Ascending aorta (tissue), 2 donors: ENCODE data around the gene NUP93. TPM values are rescaled to one million over a fixed set of nuclear protein-coding genes. Genes with fewer than 3 reads are reported as not detected.

ENCODE experiments used
- DNase-seq, 2 donors: peaks; one replicate each; pipeline ENCODE4 v3.0.0-alpha.2; 2019; ENCODE audit warnings: low spot score in 2 of 2
- H3K27ac ChIP-seq, 2 donors: fragments of 200-600 bp; sonication (generic); one replicate each; pipeline ENCODE4 v1.5.1; 2016 to 2017; ENCODE audit warnings: mild to moderate bottlenecking in 1 of 2
- H3K27me3 ChIP-seq: fragments of 200-600 bp; sonication (generic); one replicate; pipeline ENCODE4 v1.5.1; 2017
- H3K36me3 ChIP-seq, 2 donors: fragments of 200-600 bp; sonication (generic); one replicate each; pipeline ENCODE4 v1.5.1; 2016
- H3K4me1 ChIP-seq, 2 donors: fragments of 200-600 bp; sonication (generic); one replicate each; pipeline ENCODE4 v1.5.1; 2016 to 2017; ENCODE audit warnings: mild to moderate bottlenecking in 1 of 2
- H3K4me3 ChIP-seq, 2 donors: fragments of 200-600 bp; sonication (generic); one replicate each; pipeline ENCODE4 v1.5.1; 2016 to 2017; ENCODE audit warnings: mild to moderate bottlenecking in 1 of 2
- H3K9me3 ChIP-seq, 2 donors: fragments of 200-600 bp; sonication (generic); one replicate each; pipeline ENCODE4 v1.5.1; 2016
- CTCF ChIP-seq, 3 experiments: fragments of 200-600 bp in 2 of 3; fragments of 450-650 bp in 1 of 3; sonication (generic) in 2 of 3; IDR thresholded peaks; one replicate each; pipeline ENCODE4 v1.5.1; 2016 to 2019; ENCODE audit warnings: antibody characterized with exemption in 3 of 3, mild to moderate bottlenecking in 1 of 3, moderate library complexity in 1 of 3
- intact Hi-C: fragments of 100-400 bp; cut with DNase I; formaldehyde crosslinking; loops from one replicate; pipeline ENCODE4 v1.15.1; 2023
- total RNA-seq: library from RNA; depleted of rRNA; stranded (reverse); fragments of >200 nt; gene quantifications from one replicate; pipeline ENCODE4 v1.1.0, GENCODE V29; 2016

NUP93 gene
- total RNA-seq, 1 donor from 2014 or later: 419 TPM

GRCh38 chr16:56856876-56857447 lies 127.0 kb downstream of the NUP93 start:
- Histone ChIP-seq H3K27me3 (no peaks in the 10 kb centered on the region), H3K4me1 (no peaks in the 10 kb centered on the region), H3K27ac (no peak overlapping the region), H3K4me3 (no peak overlapping the region), H3K36me3 (no peaks in the 10 kb centered on the region), H3K9me3 (no peaks in the 10 kb centered on the region)
- TF ChIP-seq CTCF (IDR thresholded peaks at IDR 0.05): no peak
- DNase-seq: no peak
- intact Hi-C loops: no loop called here

- TF ChIP-seq CTCF (IDR thresholded peaks at IDR 0.05): no peak
- Histone ChIP-seq H3K27ac (no peak overlapping the region), H3K27me3 (no peaks in the 10 kb centered on the region), H3K4me3 (no peak overlapping the region), H3K9me3 (no peaks in the 10 kb centered on the region), H3K4me1 (no peaks in the 10 kb centered on the region), H3K36me3 (no peaks in the 10 kb centered on the region)
- DNase-seq: no peak
- intact Hi-C loops: no loop called here
These were observed 128.4 kb downstream of the NUP93 start for GRCh38 chr16:56858374-56858773.

- Histone ChIP-seq H3K4me3 (no peak overlapping the region), H3K4me1 (no peaks in the 10 kb centered on the region), H3K36me3 (no peaks in the 10 kb centered on the region), H3K27ac (no peak overlapping the region), H3K27me3 (no peaks in the 10 kb centered on the region), H3K9me3 (no peaks in the 10 kb centered on the region)
- intact Hi-C loops: no loop called here
- TF ChIP-seq CTCF (IDR thresholded peaks at IDR 0.05): no peak
- no peak for DNase-seq
These were observed 129.7 kb downstream of the NUP93 start for GRCh38 chr16:56859636-56860035.

GRCh38 chr16:56860226-56861020 lies 130.5 kb downstream of the NUP93 start:
- Histone ChIP-seq H3K36me3 (no peaks in the 10 kb centered on the region), H3K4me3 (no peak overlapping the region), H3K27me3 (no peaks in the 10 kb centered on the region), H3K4me1 (no peaks in the 10 kb centered on the region), H3K27ac (no peak overlapping the region), H3K9me3 (no peaks in the 10 kb centered on the region)
- intact Hi-C loops: no loop called here
- no peak for TF ChIP-seq CTCF (IDR thresholded peaks at IDR 0.05)
- DNase-seq: no peak

GRCh38 chr16:56861092-56861610 lies 131.2 kb downstream of the NUP93 start:
- Histone ChIP-seq H3K4me3 (no peak overlapping the region), H3K27me3 (no peaks in the 10 kb centered on the region), H3K9me3 (no peaks in the 10 kb centered on the region), H3K36me3 (no peaks in the 10 kb centered on the region), H3K27ac (no peak overlapping the region), H3K4me1 (no peaks in the 10 kb centered on the region)
- no peak for TF ChIP-seq CTCF (IDR thresholded peaks at IDR 0.05)
- intact Hi-C loops: no loop called here
- DNase-seq: no peak
